Tibial nerve (tissue), 4 donors: ENCODE results near the gene MYO1C. TPM values are rescaled to one million over a fixed set of nuclear protein-coding genes. Genes with fewer than 3 reads are reported as not detected.

Experiments used
- DNase-seq, 2 donors: peaks; one replicate each; pipeline ENCODE4 v3.0.0-alpha.2; 2019; ENCODE audit warnings: low spot score in 2 of 2
- H3K27ac ChIP-seq, 4 donors: fragments of 200-600 bp; sonication (generic) in 3 of 4; one replicate each; pipeline ENCODE4 v1.5.1; 2017 to 2019; ENCODE audit warnings: mild to moderate bottlenecking in 1 of 4
- H3K27me3 ChIP-seq, 2 donors: fragments of 200-600 bp; sonication (generic) in 1 of 2; one replicate each; pipeline versions ENCODE4 v1.5.1 to v1.6.0; 2017 to 2019
- H3K36me3 ChIP-seq, 3 donors: fragments of 200-600 bp; sonication (generic); one replicate each; pipeline ENCODE4 v1.5.1; 2018 to 2019
- H3K4me1 ChIP-seq, 4 donors: fragments of 200-600 bp; sonication (generic) in 3 of 4; one replicate each; pipeline ENCODE4 v1.5.1; 2017 to 2019
- H3K4me3 ChIP-seq, 4 donors: fragments of 200-600 bp; sonication (generic) in 3 of 4; one replicate each; pipeline ENCODE4 v1.5.1; 2017 to 2019; ENCODE audit warnings: mild to moderate bottlenecking in 1 of 4, moderate library complexity in 1 of 4
- H3K9me3 ChIP-seq, 4 donors: fragments of 200-600 bp; sonication (generic) in 3 of 4; one replicate each; pipeline ENCODE4 v1.5.1; 2017 to 2019
- CTCF ChIP-seq, 5 experiments: fragments of 200-600 bp in 3 of 5; fragments of 450-650 bp in 2 of 5; sonication (generic) in 3 of 5; IDR thresholded peaks; one replicate each; pipeline ENCODE4 v1.5.1; 2016 to 2019; ENCODE audit warnings: antibody characterized with exemption in 5 of 5, mild to moderate bottlenecking in 3 of 5, moderate library complexity in 2 of 5
- EP300 ChIP-seq, 2 donors: sonication (generic); formaldehyde crosslinking; IDR thresholded peaks; one replicate each; pipeline ENCODE4 v1.6.1; 2017; ENCODE audit warnings: antibody characterized with exemption in 2 of 2, mild to moderate bottlenecking in 1 of 2
- POLR2A ChIP-seq, 2 donors: fragments of 450-650 bp; IDR thresholded peaks; one replicate each; pipeline ENCODE4 v1.6.1; 2017; ENCODE audit warnings: antibody characterized with exemption in 2 of 2, mild to moderate bottlenecking in 2 of 2, moderate library complexity in 2 of 2
- WGBS, 2 donors: methylation state at CpG; one replicate each; pipeline ENCODE4 v1.1.5; 2018; 5-methylcytosine and 5-hydroxymethylcytosine counted together
- total RNA-seq, 4 donors: library from RNA; depleted of rRNA; stranded (reverse); fragments of >200 nt; gene quantifications; one replicate each; pipeline ENCODE4 v1.1.0, GENCODE V29; 2016

Gene MYO1C
- total RNA-seq, 4 donors from 2014 or later: 184 to 305 (median 226) TPM

GRCh38 chr17:1521086-1521640 is 28.7 kb upstream of the MYO1C start:
- H3K27ac ChIP-seq: no peak overlapping the region
- no peak overlapping the region for H3K4me3 ChIP-seq
- peaks cover 0 to 68% (median 0%) of the 10 kb centered on the region in 3 donors for H3K36me3 ChIP-seq
- peaks cover 0 to 10% (median 6%) of the 10 kb centered on the region in 4 donors for H3K4me1 ChIP-seq
- TF ChIP-seq CTCF (IDR thresholded peaks at IDR 0.05) (no peak), POLR2A (IDR thresholded peaks at IDR 0.05) (no peak)
- DNase-seq: no peak
- 80 to 84% methylated on average over 10 of the region's 10 CpGs for WGBS, 2 donors
- H3K27me3 ChIP-seq: no peaks in the 10 kb centered on the region
- H3K9me3 ChIP-seq: no peaks in the 10 kb centered on the region

GRCh38 chr17:1519678-1520077 is 27.2 kb upstream of the MYO1C start:
- H3K36me3 ChIP-seq: peaks cover 0 to 53% (median 0%) of the 10 kb centered on the region in 3 donors
- H3K4me3 ChIP-seq: no peak overlapping the region
- no peak for DNase-seq

GRCh38 chr17:1518410-1518809 is 25.9 kb upstream of the MYO1C start:
- no peak overlapping the region for H3K4me3 ChIP-seq
- H3K4me1 ChIP-seq: peaks cover 0 to 35% (median 25%) of the 10 kb centered on the region in 4 donors
- peaks cover 0 to 47% (median 0%) of the 10 kb centered on the region in 3 donors for H3K36me3 ChIP-seq
- H3K27ac ChIP-seq: no peak overlapping the region
- H3K27me3 ChIP-seq: no peaks in the 10 kb centered on the region
- no peak for DNase-seq
- no peak for TF ChIP-seq EP300 (IDR thresholded peaks at IDR 0.05)
- TF ChIP-seq CTCF (IDR thresholded peaks at IDR 0.05): no peak
- TF ChIP-seq POLR2A (IDR thresholded peaks at IDR 0.05): no peak
- WGBS, 2 donors: 59 to 82% methylated on average over 2 of the region's 2 CpGs
- H3K9me3 ChIP-seq: no peaks in the 10 kb centered on the region

More at GRCh38 chr17:1519678-1520077, 27.2 kb upstream of the MYO1C start:
- Histone ChIP-seq H3K4me1 (peaks cover 0 to 23% (median 15%) of the 10 kb centered on the region in 4 donors), H3K27ac (no peak overlapping the region), H3K9me3 (no peaks in the 10 kb centered on the region), H3K27me3 (no peaks in the 10 kb centered on the region)
- 84 to 90% methylated on average over 7 of the region's 7 CpGs for WGBS, 2 donors
- TF ChIP-seq EP300 (IDR thresholded peaks at IDR 0.05) (no peak), CTCF (IDR thresholded peaks at IDR 0.05) (no peak), POLR2A (IDR thresholded peaks at IDR 0.05) (no peak)

GRCh38 chr17:1516388-1517161 is 24.1 kb upstream of the MYO1C start, which contains the start of gene INPP5K:
Gene INPP5K (minus strand): TSS chr17:1516612. CDS start chr17:1516499, 113 bp downstream.
- TF ChIP-seq CTCF (IDR thresholded peaks at IDR 0.05): peak in 3 of 5 experiments; percentile 8 to 52 (median 46)
- peak; percentile 66 to 81 for TF ChIP-seq POLR2A (IDR thresholded peaks at IDR 0.05)
- TF ChIP-seq EP300 (IDR thresholded peaks at IDR 0.05): peak; percentile 94 to 95
- peaks cover 0 to 43% (median 0%) of the 10 kb centered on the region in 3 donors for H3K36me3 ChIP-seq
- H3K4me1 ChIP-seq: peaks cover 9 to 54% (median 43%) of the 10 kb centered on the region in 4 donors

More at GRCh38 chr17:1516388-1517161, 24.1 kb upstream of the MYO1C start, which contains the start of gene INPP5K:
- DNase-seq: peak; percentile 90 to 93
- peak within 1 kb of the TSS; percentile 83 to 97 (median 91) for H3K4me3 ChIP-seq
- H3K27me3 ChIP-seq: no peaks in the 10 kb centered on the region
- 0% methylated on average over 27 to 52 of the region's 91 CpGs for WGBS, 2 donors
- H3K27ac ChIP-seq: peak within 1 kb of the TSS; percentile 85 to 97 (median 94)
- no peaks in the 10 kb centered on the region for H3K9me3 ChIP-seq
